HL-60 (cell line): ENCODE measurements around the gene ZC3H4.

Experiments used
- GABPA ChIP-seq: IDR thresholded peaks from 2 replicates; pipeline ENCODE4 v1.6.1; 2012; ENCODE audit warnings: low read depth
- POLR2AphosphoS5 ChIP-seq: IDR thresholded peaks from 2 replicates; pipeline ENCODE4 v1.6.1; 2012; ENCODE audit warnings: low read depth
- REST ChIP-seq: IDR thresholded peaks from 2 replicates; pipeline ENCODE4 v1.6.1; 2012; ENCODE audit warnings: low read depth; ENCODE audit not compliant: insufficient replicate concordance
- SPI1 ChIP-seq: IDR thresholded peaks from 2 replicates; pipeline ENCODE4 v1.6.1; 2012; ENCODE audit warnings: low read depth, mild to moderate bottlenecking, borderline replicate concordance
- TF ChIP-seq, protein P1 (sequence below): IDR thresholded peaks from one replicate; pipeline ENCODE4 v1.5.1; 2011; ENCODE audit warnings: low read length, control low read depth, inconsistent platforms; ENCODE audit not compliant: insufficient read depth

DNA sequence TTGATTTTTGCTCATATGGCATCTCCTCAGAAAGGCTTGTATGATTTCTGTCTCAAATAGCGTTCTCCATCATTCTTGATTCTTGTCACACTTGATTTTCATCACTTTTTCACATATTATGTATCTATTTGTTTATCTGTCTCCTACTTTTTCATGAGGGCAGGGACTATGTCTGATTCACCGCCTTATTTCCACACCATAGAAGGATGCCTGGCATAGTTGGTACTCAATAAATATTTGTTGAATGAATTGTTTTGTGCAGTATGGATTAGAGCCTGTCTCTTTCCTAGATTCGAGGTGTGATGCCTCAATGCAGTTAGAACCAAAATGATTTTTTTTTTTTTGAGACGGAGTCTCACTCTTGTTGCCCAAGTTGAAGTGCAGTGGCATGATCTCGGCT is 29.2 kb upstream of the ZC3H4 start:
- TF ChIP-seq REST (no peak), POLR2AphosphoS5 (no peak), SPI1 (no peak), GABPA (no peak)
- TF ChIP-seq, protein P1, sequence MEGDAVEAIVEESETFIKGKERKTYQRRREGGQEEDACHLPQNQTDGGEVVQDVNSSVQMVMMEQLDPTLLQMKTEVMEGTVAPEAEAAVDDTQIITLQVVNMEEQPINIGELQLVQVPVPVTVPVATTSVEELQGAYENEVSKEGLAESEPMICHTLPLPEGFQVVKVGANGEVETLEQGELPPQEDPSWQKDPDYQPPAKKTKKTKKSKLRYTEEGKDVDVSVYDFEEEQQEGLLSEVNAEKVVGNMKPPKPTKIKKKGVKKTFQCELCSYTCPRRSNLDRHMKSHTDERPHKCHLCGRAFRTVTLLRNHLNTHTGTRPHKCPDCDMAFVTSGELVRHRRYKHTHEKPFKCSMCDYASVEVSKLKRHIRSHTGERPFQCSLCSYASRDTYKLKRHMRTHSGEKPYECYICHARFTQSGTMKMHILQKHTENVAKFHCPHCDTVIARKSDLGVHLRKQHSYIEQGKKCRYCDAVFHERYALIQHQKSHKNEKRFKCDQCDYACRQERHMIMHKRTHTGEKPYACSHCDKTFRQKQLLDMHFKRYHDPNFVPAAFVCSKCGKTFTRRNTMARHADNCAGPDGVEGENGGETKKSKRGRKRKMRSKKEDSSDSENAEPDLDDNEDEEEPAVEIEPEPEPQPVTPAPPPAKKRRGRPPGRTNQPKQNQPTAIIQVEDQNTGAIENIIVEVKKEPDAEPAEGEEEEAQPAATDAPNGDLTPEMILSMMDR = no peak
